GM23338 (cell line): ENCODE data around the gene MAGEC2. TPM values are rescaled to one million over a fixed set of nuclear protein-coding genes. Genes with fewer than 3 reads are reported as not detected.

Source experiments
- ATAC-seq: fragments of 200-7000 bp; cut with Tn5 transposase; 3 replicates; pipeline ENCODE4 v1.9.1; 2020
- DNase-seq: peaks from one replicate; pipeline ENCODE4 v3.0.0-alpha.2; 2015; ENCODE audit warnings: low spot score
- H2AFZ ChIP-seq: fragments of 200-600 bp; sonication (generic); 2 replicates; pipeline ENCODE4 v1.8.0; 2016; ENCODE audit warnings: antibody characterized with exemption, mild to moderate bottlenecking, moderate library complexity
- H3F3A ChIP-seq: fragments of 200-600 bp; sonication (generic); replicated peaks from 2 replicates; pipeline ENCODE4 v1.8.0; 2017; ENCODE audit warnings: antibody characterized with exemption, mixed run types, low read depth
- H3K27ac ChIP-seq: fragments of 200-600 bp; sonication (generic); 2 replicates; pipeline ENCODE4 v1.6.1; 2016; ENCODE audit warnings: low read depth
- H3K27me3 ChIP-seq: fragments of 200-600 bp; sonication (generic); 2 replicates; pipeline ENCODE4 v1.8.0; 2016; ENCODE audit warnings: mild to moderate bottlenecking, mixed run types, moderate library complexity; ENCODE audit not compliant: insufficient read depth
- H3K36me3 ChIP-seq: fragments of 200-600 bp; sonication (generic); 2 replicates; pipeline ENCODE4 v1.8.0; 2016; ENCODE audit warnings: mild to moderate bottlenecking; ENCODE audit not compliant: insufficient read depth
- H3K4me1 ChIP-seq: fragments of 200-600 bp; sonication (generic); 2 replicates; pipeline ENCODE4 v1.8.0; 2016; ENCODE audit warnings: mild to moderate bottlenecking, moderate library complexity; ENCODE audit not compliant: insufficient read depth
- H3K4me2 ChIP-seq: fragments of 200-600 bp; sonication (generic); 2 replicates; pipeline ENCODE4 v1.7.1; 2017; ENCODE audit warnings: mixed run types
- H3K4me3 ChIP-seq: fragments of 200-600 bp; sonication (generic); 2 replicates; pipeline ENCODE4 v1.6.1; 2016; ENCODE audit warnings: mixed run types
- H3K79me2 ChIP-seq: fragments of 200-600 bp; sonication (generic); replicated peaks from 2 replicates; pipeline ENCODE4 v1.8.0; 2017; ENCODE audit warnings: mild to moderate bottlenecking; ENCODE audit not compliant: insufficient read depth
- H3K9me2 ChIP-seq: fragments of 200-600 bp; sonication (generic); 2 replicates; pipeline ENCODE4 v1.8.0; 2017; ENCODE audit not compliant: insufficient read depth
- H4K20me1 ChIP-seq: fragments of 200-600 bp; sonication (generic); replicated peaks from 2 replicates; pipeline ENCODE4 v1.8.0; 2017; ENCODE audit warnings: mild to moderate bottlenecking; ENCODE audit not compliant: insufficient read depth
- H3K27ac Mint-ChIP-seq: 2 replicates; pipeline ENCODE4 v1.8.0; 2020; ENCODE audit warnings: inconsistent platforms, mild to moderate bottlenecking, moderate library complexity, mixed read lengths
- H3K27me3 Mint-ChIP-seq: 3 replicates; pipeline ENCODE4 v1.8.0; 2022; ENCODE audit warnings: low read depth, mild to moderate bottlenecking, moderate library complexity, mixed read lengths, inconsistent platforms; ENCODE audit not compliant: insufficient read depth, poor library complexity
- H3K36me3 Mint-ChIP-seq: 3 replicates; pipeline ENCODE4 v1.8.0; 2021; ENCODE audit warnings: low read depth, mild to moderate bottlenecking, inconsistent platforms, moderate library complexity, mixed read lengths
- H3K4me1 Mint-ChIP-seq: 3 replicates; pipeline ENCODE4 v1.8.0; 2020; ENCODE audit warnings: mild to moderate bottlenecking, inconsistent platforms, mixed read lengths
- H3K4me3 Mint-ChIP-seq: 3 replicates; pipeline ENCODE4 v1.8.0; 2021; ENCODE audit warnings: moderate library complexity, mild to moderate bottlenecking, inconsistent platforms, mixed read lengths
- H3K9me3 Mint-ChIP-seq: 3 replicates; pipeline ENCODE4 v1.8.0; 2020; ENCODE audit warnings: moderate library complexity, mild to moderate bottlenecking, inconsistent platforms, mixed read lengths
- CREB1 ChIP-seq: fragments of 250-450 bp; sonication (Bioruptor Pico); IDR thresholded peaks from 2 replicates; pipeline ENCODE4 v1.5.0; 2020; ENCODE audit warnings: low read depth, mild to moderate bottlenecking, moderate library complexity
- EZH2 ChIP-seq: fragments of 200-600 bp; sonication (generic); IDR thresholded peaks from one replicate; pipeline ENCODE4 v1.8.0; 2017; ENCODE audit warnings: antibody characterized with exemption, mild to moderate bottlenecking, low read depth; ENCODE audit not compliant: unreplicated experiment
- EZH2phosphoT487 ChIP-seq: fragments of 200-600 bp; sonication (generic); IDR thresholded peaks from one replicate; pipeline ENCODE4 v1.8.1; 2018; ENCODE audit warnings: antibody characterized with exemption; ENCODE audit not compliant: unreplicated experiment
- JUNB ChIP-seq: IDR thresholded peaks from one replicate; pipeline ENCODE4 v1.6.1; 2016; ENCODE audit warnings: antibody characterized with exemption; ENCODE audit not compliant: unreplicated experiment
- NANOG ChIP-seq: IDR thresholded peaks from 2 replicates; pipeline ENCODE4 v1.6.1; 2016; ENCODE audit warnings: antibody characterized with exemption, borderline replicate concordance
- POLR2AphosphoS5 ChIP-seq: IDR thresholded peaks from 2 replicates; pipeline ENCODE4 v1.6.1; 2016; ENCODE audit warnings: antibody characterized with exemption, low read depth
- STAT1 ChIP-seq: IDR thresholded peaks from one replicate; pipeline ENCODE4 v1.6.1; 2016; ENCODE audit warnings: antibody characterized with exemption; ENCODE audit not compliant: unreplicated experiment
- ZNF114 ChIP-seq: fragments of 250-450 bp; sonication (Bioruptor Pico); IDR thresholded peaks from 2 replicates; pipeline ENCODE4 v1.5.0; 2020; ENCODE audit warnings: mild to moderate bottlenecking, moderate library complexity
- ZNF331 ChIP-seq: fragments of 250-450 bp; sonication (Bioruptor Pico); IDR thresholded peaks from 2 replicates; pipeline ENCODE4 v1.5.0; 2020; ENCODE audit warnings: low read depth, mild to moderate bottlenecking, moderate library complexity
- polyA plus RNA-seq: library from polyadenylated mRNA; unstranded; fragments of >200 nt; fragmentation: Nextera tagmentation; extraction: Ambion mirVana; gene quantifications from 2 replicates; pipeline ENCODE4 v1.2.1, GENCODE V29; 2016
- total RNA-seq: library from RNA; depleted of rRNA; stranded (reverse); fragments of >200 nt; shearing (Covaris generic); gene quantifications from 2 replicates; pipeline ENCODE4 v1.2.3, GENCODE V29; 2014
- TF ChIP-seq, protein P1 (sequence below), 2 experiments: fragments of 200-600 bp in 1 of 2; sonication (generic) in 1 of 2; conservative IDR thresholded peaks; 2 replicates each; pipeline versions ENCODE4 v1.5.1 to v1.6.1; 2016 to 2017; ENCODE audit warnings: antibody characterized with exemption in 2 of 2, low read depth in 2 of 2, mild to moderate bottlenecking in 2 of 2, moderate library complexity in 1 of 2
- TF ChIP-seq, protein P2 (sequence below): IDR thresholded peaks from 2 replicates; pipeline ENCODE4 v1.6.1; 2016; ENCODE audit warnings: antibody characterized with exemption
- TF ChIP-seq, protein P3 (sequence below): IDR thresholded peaks from one replicate; pipeline ENCODE4 v1.6.1; 2018; ENCODE audit warnings: antibody characterized with exemption; ENCODE audit not compliant: unreplicated experiment
- TF ChIP-seq, protein P4 (sequence below): fragments of 250-450 bp; sonication (Bioruptor Pico); IDR thresholded peaks from 2 replicates; pipeline ENCODE4 v1.5.0; 2020; ENCODE audit warnings: mild to moderate bottlenecking, moderate library complexity

MAGEC2 gene
- total and polyA plus RNA-seq, 2 experiments from 2014 or later = not detected

DNA sequence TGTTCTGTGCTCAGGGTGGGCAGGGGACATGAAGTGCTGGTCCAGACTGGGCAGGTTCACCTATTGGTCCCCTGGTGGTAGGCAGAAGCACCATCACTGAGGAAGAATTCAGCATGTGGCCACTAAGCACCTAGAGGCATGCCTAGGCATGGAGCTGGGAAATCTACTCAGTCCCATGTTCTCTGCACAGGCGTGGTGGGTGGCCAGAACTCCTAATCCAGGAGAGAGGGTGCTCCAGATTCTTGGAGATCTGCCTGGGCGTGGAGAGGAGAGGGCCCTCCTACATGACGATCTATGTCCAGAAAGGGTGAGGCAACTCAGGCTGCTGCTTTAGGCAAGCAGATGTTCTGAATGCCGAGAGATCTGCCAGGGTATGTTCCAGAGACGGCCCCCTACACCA is 44.6 kb upstream of the MAGEC2 start:
- TF ChIP-seq, protein P1, sequence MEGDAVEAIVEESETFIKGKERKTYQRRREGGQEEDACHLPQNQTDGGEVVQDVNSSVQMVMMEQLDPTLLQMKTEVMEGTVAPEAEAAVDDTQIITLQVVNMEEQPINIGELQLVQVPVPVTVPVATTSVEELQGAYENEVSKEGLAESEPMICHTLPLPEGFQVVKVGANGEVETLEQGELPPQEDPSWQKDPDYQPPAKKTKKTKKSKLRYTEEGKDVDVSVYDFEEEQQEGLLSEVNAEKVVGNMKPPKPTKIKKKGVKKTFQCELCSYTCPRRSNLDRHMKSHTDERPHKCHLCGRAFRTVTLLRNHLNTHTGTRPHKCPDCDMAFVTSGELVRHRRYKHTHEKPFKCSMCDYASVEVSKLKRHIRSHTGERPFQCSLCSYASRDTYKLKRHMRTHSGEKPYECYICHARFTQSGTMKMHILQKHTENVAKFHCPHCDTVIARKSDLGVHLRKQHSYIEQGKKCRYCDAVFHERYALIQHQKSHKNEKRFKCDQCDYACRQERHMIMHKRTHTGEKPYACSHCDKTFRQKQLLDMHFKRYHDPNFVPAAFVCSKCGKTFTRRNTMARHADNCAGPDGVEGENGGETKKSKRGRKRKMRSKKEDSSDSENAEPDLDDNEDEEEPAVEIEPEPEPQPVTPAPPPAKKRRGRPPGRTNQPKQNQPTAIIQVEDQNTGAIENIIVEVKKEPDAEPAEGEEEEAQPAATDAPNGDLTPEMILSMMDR (conservative IDR thresholded peaks at IDR 0.05; ENCODE audit: low read depth in 2 of 2) = no peak
- no peak for TF ChIP-seq ZNF331 (CRISPR knock-in tag)
- TF ChIP-seq JUNB = no peak
- TF ChIP-seq ZNF114 (CRISPR knock-in tag) = no peak
- no peak for TF ChIP-seq NANOG
- TF ChIP-seq EZH2 = no peak
- TF ChIP-seq CREB1 (CRISPR knock-in tag) = no peak
- no peak for TF ChIP-seq STAT1
- TF ChIP-seq, protein P2, sequence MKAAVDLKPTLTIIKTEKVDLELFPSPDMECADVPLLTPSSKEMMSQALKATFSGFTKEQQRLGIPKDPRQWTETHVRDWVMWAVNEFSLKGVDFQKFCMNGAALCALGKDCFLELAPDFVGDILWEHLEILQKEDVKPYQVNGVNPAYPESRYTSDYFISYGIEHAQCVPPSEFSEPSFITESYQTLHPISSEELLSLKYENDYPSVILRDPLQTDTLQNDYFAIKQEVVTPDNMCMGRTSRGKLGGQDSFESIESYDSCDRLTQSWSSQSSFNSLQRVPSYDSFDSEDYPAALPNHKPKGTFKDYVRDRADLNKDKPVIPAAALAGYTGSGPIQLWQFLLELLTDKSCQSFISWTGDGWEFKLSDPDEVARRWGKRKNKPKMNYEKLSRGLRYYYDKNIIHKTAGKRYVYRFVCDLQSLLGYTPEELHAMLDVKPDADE = no peak
- TF ChIP-seq, protein P3, sequence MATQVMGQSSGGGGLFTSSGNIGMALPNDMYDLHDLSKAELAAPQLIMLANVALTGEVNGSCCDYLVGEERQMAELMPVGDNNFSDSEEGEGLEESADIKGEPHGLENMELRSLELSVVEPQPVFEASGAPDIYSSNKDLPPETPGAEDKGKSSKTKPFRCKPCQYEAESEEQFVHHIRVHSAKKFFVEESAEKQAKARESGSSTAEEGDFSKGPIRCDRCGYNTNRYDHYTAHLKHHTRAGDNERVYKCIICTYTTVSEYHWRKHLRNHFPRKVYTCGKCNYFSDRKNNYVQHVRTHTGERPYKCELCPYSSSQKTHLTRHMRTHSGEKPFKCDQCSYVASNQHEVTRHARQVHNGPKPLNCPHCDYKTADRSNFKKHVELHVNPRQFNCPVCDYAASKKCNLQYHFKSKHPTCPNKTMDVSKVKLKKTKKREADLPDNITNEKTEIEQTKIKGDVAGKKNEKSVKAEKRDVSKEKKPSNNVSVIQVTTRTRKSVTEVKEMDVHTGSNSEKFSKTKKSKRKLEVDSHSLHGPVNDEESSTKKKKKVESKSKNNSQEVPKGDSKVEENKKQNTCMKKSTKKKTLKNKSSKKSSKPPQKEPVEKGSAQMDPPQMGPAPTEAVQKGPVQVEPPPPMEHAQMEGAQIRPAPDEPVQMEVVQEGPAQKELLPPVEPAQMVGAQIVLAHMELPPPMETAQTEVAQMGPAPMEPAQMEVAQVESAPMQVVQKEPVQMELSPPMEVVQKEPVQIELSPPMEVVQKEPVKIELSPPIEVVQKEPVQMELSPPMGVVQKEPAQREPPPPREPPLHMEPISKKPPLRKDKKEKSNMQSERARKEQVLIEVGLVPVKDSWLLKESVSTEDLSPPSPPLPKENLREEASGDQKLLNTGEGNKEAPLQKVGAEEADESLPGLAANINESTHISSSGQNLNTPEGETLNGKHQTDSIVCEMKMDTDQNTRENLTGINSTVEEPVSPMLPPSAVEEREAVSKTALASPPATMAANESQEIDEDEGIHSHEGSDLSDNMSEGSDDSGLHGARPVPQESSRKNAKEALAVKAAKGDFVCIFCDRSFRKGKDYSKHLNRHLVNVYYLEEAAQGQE = no peak
- TF ChIP-seq EZH2phosphoT487 = no peak
- TF ChIP-seq, protein P4, sequence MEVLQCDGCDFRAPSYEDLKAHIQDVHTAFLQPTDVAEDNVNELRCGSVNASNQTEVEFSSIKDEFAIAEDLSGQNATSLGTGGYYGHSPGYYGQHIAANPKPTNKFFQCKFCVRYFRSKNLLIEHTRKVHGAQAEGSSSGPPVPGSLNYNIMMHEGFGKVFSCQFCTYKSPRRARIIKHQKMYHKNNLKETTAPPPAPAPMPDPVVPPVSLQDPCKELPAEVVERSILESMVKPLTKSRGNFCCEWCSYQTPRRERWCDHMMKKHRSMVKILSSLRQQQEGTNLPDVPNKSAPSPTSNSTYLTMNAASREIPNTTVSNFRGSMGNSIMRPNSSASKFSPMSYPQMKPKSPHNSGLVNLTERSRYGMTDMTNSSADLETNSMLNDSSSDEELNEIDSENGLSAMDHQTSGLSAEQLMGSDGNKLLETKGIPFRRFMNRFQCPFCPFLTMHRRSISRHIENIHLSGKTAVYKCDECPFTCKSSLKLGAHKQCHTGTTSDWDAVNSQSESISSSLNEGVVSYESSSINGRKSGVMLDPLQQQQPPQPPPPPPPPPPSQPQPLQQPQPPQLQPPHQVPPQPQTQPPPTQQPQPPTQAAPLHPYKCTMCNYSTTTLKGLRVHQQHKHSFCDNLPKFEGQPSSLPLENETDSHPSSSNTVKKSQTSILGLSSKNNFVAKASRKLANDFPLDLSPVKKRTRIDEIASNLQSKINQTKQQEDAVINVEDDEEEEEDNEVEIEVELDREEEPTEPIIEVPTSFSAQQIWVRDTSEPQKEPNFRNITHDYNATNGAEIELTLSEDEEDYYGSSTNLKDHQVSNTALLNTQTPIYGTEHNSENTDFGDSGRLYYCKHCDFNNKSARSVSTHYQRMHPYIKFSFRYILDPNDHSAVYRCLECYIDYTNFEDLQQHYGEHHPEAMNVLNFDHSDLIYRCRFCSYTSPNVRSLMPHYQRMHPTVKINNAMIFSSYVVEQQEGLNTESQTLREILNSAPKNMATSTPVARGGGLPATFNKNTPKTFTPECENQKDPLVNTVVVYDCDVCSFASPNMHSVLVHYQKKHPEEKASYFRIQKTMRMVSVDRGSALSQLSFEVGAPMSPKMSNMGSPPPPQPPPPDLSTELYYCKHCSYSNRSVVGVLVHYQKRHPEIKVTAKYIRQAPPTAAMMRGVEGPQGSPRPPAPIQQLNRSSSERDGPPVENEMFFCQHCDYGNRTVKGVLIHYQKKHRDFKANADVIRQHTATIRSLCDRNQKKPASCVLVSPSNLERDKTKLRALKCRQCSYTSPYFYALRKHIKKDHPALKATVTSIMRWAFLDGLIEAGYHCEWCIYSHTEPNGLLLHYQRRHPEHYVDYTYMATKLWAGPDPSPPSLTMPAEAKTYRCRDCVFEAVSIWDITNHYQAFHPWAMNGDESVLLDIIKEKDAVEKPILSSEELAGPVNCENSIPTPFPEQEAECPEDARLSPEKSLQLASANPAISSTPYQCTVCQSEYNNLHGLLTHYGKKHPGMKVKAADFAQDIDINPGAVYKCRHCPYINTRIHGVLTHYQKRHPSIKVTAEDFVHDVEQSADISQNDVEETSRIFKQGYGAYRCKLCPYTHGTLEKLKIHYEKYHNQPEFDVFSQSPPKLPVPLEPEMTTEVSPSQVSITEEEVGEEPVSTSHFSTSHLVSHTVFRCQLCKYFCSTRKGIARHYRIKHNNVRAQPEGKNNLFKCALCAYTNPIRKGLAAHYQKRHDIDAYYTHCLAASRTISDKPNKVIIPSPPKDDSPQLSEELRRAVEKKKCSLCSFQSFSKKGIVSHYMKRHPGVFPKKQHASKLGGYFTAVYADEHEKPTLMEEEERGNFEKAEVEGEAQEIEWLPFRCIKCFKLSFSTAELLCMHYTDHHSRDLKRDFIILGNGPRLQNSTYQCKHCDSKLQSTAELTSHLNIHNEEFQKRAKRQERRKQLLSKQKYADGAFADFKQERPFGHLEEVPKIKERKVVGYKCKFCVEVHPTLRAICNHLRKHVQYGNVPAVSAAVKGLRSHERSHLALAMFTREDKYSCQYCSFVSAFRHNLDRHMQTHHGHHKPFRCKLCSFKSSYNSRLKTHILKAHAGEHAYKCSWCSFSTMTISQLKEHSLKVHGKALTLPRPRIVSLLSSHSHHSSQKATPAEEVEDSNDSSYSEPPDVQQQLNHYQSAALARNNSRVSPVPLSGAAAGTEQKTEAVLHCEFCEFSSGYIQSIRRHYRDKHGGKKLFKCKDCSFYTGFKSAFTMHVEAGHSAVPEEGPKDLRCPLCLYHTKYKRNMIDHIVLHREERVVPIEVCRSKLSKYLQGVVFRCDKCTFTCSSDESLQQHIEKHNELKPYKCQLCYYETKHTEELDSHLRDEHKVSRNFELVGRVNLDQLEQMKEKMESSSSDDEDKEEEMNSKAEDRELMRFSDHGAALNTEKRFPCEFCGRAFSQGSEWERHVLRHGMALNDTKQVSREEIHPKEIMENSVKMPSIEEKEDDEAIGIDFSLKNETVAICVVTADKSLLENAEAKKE = no peak
- TF ChIP-seq POLR2AphosphoS5 = no peak
- DNase-seq = no peak
- Histone ChIP-seq H3K4me3 (no peak overlapping the region), H3K27me3 (no peaks in the 10 kb centered on the region), H3F3A (no peaks in the 10 kb centered on the region), H3K36me3 (no peaks in the 10 kb centered on the region), H3K79me2 (no peaks in the 10 kb centered on the region), H3K27ac (no peak overlapping the region), H3K4me1 (no peaks in the 10 kb centered on the region), H2AFZ (no peak overlapping the region), H3K4me2 (no peak overlapping the region), H3K9me2 (no peaks in the 10 kb centered on the region), H4K20me1 (no peaks in the 10 kb centered on the region)
- Mint-ChIP-seq H3K4me3 (no peak overlapping the region), H3K27me3 (no peaks in the 10 kb centered on the region), H3K27ac (no peak overlapping the region), H3K36me3 (no peaks in the 10 kb centered on the region), H3K9me3 (peaks cover 4% of the 10 kb centered on the region; the same call in 2 of the 3 replicates), H3K4me1 (no peaks in the 10 kb centered on the region)
- ATAC-seq = no peak
